Ovary (tissue), 3 donors: Measurements from ENCODE around the gene DEAF1.
"Not testable (repeated sequence)": the region's sequence is repeated elsewhere in the genome, so short reads cannot be mapped to it uniquely, and the experiment has no call there.

Source experiments
- CTCF ChIP-seq, 3 donors: fragments of 450-650 bp in 2 of 3; fragments of 200-600 bp in 1 of 3; IDR thresholded peaks; one replicate each; pipeline versions ENCODE4 v1.5.1 to v1.8.0; 2016 to 2022; ENCODE audit warnings: antibody characterized with exemption in 3 of 3, mild to moderate bottlenecking in 1 of 3
- POLR2A ChIP-seq: fragments of 450-650 bp; IDR thresholded peaks from one replicate; pipeline ENCODE4 v1.6.1; 2017; ENCODE audit warnings: antibody characterized with exemption, mild to moderate bottlenecking, moderate library complexity
- donor health status: DM: no; HTN: no; CAD: no.

GRCh38 chr11:690244-690643 is 4.8 kb downstream of the DEAF1 start:
- TF ChIP-seq POLR2A; CTCF (IDR thresholded peaks at IDR 0.05): not testable (repeated sequence)
